HEK293T (cell line): ENCODE results near the gene BCL2L15.

ENCODE experiments used
- CTBP1 ChIP-seq: fragments of 450-650 bp; IDR thresholded peaks from 2 replicates; pipeline ENCODE4 v1.6.1; 2016; ENCODE audit warnings: borderline replicate concordance
- FOXK2 ChIP-seq: fragments of 450-650 bp; IDR thresholded peaks from 2 replicates; pipeline ENCODE4 v1.6.1; 2016; ENCODE audit warnings: mild to moderate bottlenecking
- HDGF ChIP-seq: fragments of 450-650 bp; IDR thresholded peaks from 2 replicates; pipeline ENCODE4 v1.6.1; 2017; ENCODE audit warnings: antibody characterized with exemption, borderline replicate concordance
- LEF1 ChIP-seq: fragments of 450-650 bp; IDR thresholded peaks from 2 replicates; pipeline ENCODE4 v1.6.1; 2017; ENCODE audit warnings: mild to moderate bottlenecking, borderline replicate concordance
- TARDBP ChIP-seq: fragments of 450-650 bp; IDR thresholded peaks from 2 replicates; pipeline ENCODE4 v1.6.1; 2016

- TF ChIP-seq HDGF (no peak), FOXK2 (no peak), LEF1 (no peak), CTBP1 (no peak), TARDBP (no peak)
Measured at GRCh38 chr1:113895098-113895497, 7.7 kb upstream of the BCL2L15 start.
